ENCODE results near the gene KCNK16. TPM values are rescaled to one million over a fixed set of nuclear protein-coding genes. Genes with fewer than 3 reads are reported as not detected.

KCNK16 gene
- total RNA-seq, 1 donor from 2014 or later, result not detected

DNA sequence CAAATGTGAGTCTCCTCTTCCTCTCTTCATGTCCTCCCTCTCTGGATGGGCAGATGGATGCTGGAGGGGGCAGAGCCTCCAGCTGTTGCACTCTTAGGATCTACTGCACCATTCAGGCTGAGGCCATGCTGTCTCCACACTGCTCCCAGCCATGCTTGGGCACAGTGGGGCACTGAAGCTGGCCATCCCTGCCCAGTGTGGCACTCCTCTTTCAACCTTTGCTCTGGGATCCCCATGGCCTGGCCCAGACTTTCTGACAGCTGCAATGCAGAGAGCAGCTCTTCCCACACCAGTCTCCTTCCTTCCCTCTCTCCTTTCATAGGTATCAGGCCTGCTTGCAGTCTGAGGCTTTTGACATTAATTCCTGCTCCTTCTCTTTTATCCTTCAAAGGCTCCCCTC is 17.6 kb downstream of the KCNK16 start:
- intact Hi-C loops (cut with DNase I), result loop anchor here (5.0 kb wide), 1 partner anchor 138 kb away; no protein-coding TSS in a partner anchor
- Histone ChIP-seq H3K36me3 (no peaks in the 10 kb centered on the region), H3K27ac (no peak overlapping the region), H3K4me3 (no peak overlapping the region), H3K27me3 (no peaks in the 10 kb centered on the region), H3K4me1 (peaks cover 6% of the 10 kb centered on the region), H3K9me3 (no peaks in the 10 kb centered on the region)
- DNase-seq (no peak), ATAC-seq (no peak)
- no peak for TF ChIP-seq CTCF (IDR thresholded peaks at IDR 0.05)

DNA sequence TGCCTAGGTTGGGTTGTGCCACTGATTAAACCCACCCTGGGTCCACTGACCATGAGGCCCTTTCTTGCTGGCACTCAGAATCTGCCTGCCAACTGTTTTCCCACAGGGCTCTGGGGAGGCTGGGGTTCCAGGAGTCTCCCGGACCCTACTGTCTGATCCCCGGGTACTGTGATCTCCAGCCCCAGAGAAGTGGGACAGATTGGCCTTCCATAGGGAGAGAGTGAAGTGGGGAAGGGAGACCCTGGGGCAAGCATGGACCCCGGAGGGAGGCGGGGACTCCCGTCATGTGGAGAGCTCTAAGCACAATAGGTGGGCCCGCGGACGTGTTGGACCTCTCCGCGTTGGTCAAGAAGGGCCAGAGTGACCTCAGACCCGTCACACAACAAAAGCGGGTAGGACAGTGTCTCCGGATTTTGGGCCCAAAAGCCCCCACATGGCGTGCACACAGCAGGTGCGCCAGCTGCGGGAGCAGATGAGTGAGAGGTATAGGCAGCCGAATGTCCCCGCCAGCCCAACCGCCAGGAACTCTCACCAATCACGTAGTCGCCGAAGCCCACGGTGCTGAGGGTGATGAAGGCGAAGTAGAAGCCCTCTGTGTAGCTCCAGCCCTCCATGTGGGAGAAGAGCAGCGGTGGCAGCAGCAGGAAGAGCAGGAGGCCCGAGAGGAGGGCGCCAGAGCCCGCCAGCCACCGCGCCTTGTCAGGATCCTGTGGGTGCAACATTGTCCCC is 18.9 kb downstream of the KCNK16 start:
- Histone ChIP-seq H3K36me3 (no peaks in the 10 kb centered on the region), H3K27ac (no peak overlapping the region), H3K4me1 (peaks cover 6% of the 10 kb centered on the region), H3K4me3 (no peak overlapping the region), H3K9me3 (no peaks in the 10 kb centered on the region), H3K27me3 (no peaks in the 10 kb centered on the region)
- DNase-seq (no peak), ATAC-seq (no peak)
- peak; percentile 4 for TF ChIP-seq CTCF (IDR thresholded peaks at IDR 0.05)
- intact Hi-C loops (cut with DNase I), result loop anchor here (5.0 kb wide), 1 partner anchor 136 kb away; no protein-coding TSS in a partner anchor

- Histone ChIP-seq H3K36me3 (no peaks in the 10 kb centered on the region), H3K4me1 (peaks cover 10% of the 10 kb centered on the region), H3K4me3 (no peak overlapping the region), H3K9me3 (no peaks in the 10 kb centered on the region), H3K27ac (no peak overlapping the region), H3K27me3 (no peaks in the 10 kb centered on the region)
- intact Hi-C loops (cut with DNase I), result loop anchor here (5.0 kb wide), 1 partner anchor 136 kb away; no protein-coding TSS in a partner anchor
- peak; percentile 96 for ATAC-seq
- peak; percentile 91 for TF ChIP-seq CTCF (IDR thresholded peaks at IDR 0.05)
- peak; percentile 92 for DNase-seq
Measured at GRCh38 chr6:39302669-39303424, 19.7 kb downstream of the KCNK16 start.

DNA sequence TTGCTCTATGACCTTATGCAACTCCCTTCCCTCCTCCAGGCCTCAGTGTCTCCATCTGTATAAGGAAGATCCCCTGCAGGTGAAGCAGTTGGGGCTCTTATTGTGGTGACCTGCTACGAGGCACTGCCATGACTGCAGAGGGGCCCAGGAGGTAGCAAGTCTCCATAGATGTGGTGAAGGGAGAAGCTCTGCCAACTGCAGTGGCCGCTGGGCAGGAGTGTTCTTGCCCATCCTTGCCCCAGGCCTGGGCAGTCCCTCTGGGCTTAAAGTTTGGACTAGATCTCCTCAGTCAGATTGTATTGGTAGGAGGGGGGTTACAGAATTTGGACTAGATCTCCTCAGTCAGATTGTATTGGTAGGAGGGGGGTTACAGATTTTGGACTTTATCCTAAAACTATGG is 20.5 kb downstream of the KCNK16 start:
- H3K27ac ChIP-seq, result no peak overlapping the region
- H3K27me3 ChIP-seq, result no peaks in the 10 kb centered on the region
- H3K4me1 ChIP-seq, result peaks cover 10% of the 10 kb centered on the region
- TF ChIP-seq CTCF (IDR thresholded peaks at IDR 0.05), result no peak
- DNase-seq, result no peak
- no peaks in the 10 kb centered on the region for H3K9me3 ChIP-seq
- intact Hi-C loops (cut with DNase I), result loop anchor here (5.0 kb wide), 1 partner anchor 135 kb away; no protein-coding TSS in a partner anchor
- no peaks in the 10 kb centered on the region for H3K36me3 ChIP-seq
- ATAC-seq, result no peak
- no peak overlapping the region for H3K4me3 ChIP-seq

DNA sequence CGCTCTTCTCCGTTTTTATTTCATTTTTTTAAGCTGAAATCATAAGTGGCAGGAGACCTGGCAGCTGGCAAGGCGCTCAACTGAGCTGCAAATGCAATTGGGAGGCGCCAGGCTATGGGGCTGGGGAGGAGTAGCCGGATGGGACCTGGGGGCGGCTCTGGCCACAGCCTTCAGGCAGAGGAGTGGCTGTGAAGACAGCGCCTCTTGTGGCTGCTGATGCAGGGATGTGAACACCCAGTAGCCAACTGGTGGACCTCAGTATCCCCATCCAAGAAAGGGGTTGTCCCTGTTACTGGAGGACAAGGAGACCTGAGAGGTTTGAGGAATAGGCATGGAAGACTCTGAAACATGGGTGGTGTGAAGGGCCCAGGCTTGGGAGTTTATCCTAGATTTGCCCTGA is 20.9 kb downstream of the KCNK16 start:
- TF ChIP-seq CTCF (IDR thresholded peaks at IDR 0.05), result no peak
- peaks cover 10% of the 10 kb centered on the region for H3K4me1 ChIP-seq
- no peaks in the 10 kb centered on the region for H3K36me3 ChIP-seq
- intact Hi-C loops (cut with DNase I), result loop anchor here (5.0 kb wide), 1 partner anchor 134 kb away; no protein-coding TSS in a partner anchor
- ATAC-seq, result no peak
- no peak overlapping the region for H3K4me3 ChIP-seq
- no peaks in the 10 kb centered on the region for H3K9me3 ChIP-seq
- H3K27ac ChIP-seq, result no peak overlapping the region
- no peaks in the 10 kb centered on the region for H3K27me3 ChIP-seq
- no peak for DNase-seq

All from upper lobe of right lung (tissue), 1 donor.